Suprapubic skin (tissue), 4 donors: ENCODE measurements around the gene MPZL3. TPM values are rescaled to one million over a fixed set of nuclear protein-coding genes. Genes with fewer than 3 reads are reported as not detected.

Experiments used
- DNase-seq, 2 donors: peaks; one replicate each; pipeline ENCODE4 v3.0.0-alpha.2; 2019; ENCODE audit warnings: low spot score in 2 of 2
- H3K27ac ChIP-seq: fragments of 200-600 bp; sonication (generic); one replicate; pipeline ENCODE4 v1.5.1; 2019
- H3K27me3 ChIP-seq: fragments of 200-600 bp; sonication (generic); one replicate; pipeline ENCODE4 v1.5.1; 2019
- H3K36me3 ChIP-seq: fragments of 200-600 bp; sonication (generic); one replicate; pipeline ENCODE4 v1.5.1; 2019
- H3K4me1 ChIP-seq: fragments of 200-600 bp; sonication (generic); one replicate; pipeline ENCODE4 v1.5.1; 2019
- H3K4me3 ChIP-seq: fragments of 200-600 bp; sonication (generic); one replicate; pipeline ENCODE4 v1.5.1; 2019; ENCODE audit warnings: mild to moderate bottlenecking
- H3K9me3 ChIP-seq: fragments of 200-600 bp; sonication (generic); one replicate; pipeline ENCODE4 v1.5.1; 2019
- EP300 ChIP-seq: sonication (generic); formaldehyde crosslinking; IDR thresholded peaks from one replicate; pipeline ENCODE4 v1.6.1; 2017; ENCODE audit warnings: antibody characterized with exemption
- POLR2A ChIP-seq, 2 donors: fragments of 450-650 bp; IDR thresholded peaks; one replicate each; pipeline ENCODE4 v1.6.1; 2017; ENCODE audit warnings: antibody characterized with exemption in 2 of 2, mild to moderate bottlenecking in 2 of 2, moderate library complexity in 2 of 2
- POLR2AphosphoS5 ChIP-seq, 3 donors: sonication (generic); formaldehyde crosslinking; IDR thresholded peaks; one replicate each; pipeline ENCODE4 v1.6.1; 2017; ENCODE audit warnings: antibody characterized with exemption in 3 of 3
- WGBS: methylation state at CpG from one replicate; pipeline ENCODE4 v1.1.5; 2018; 5-methylcytosine and 5-hydroxymethylcytosine counted together
- total RNA-seq, 4 donors: library from RNA; depleted of rRNA; stranded (reverse); fragments of >200 nt; gene quantifications; one replicate each; pipeline ENCODE4 v1.1.0, GENCODE V29; 2016
- TF ChIP-seq, protein P1 (sequence below), 2 donors: fragments of 200-600 bp in 1 of 2; fragments of 450-650 bp in 1 of 2; sonication (generic) in 1 of 2; IDR thresholded peaks; one replicate each; pipeline ENCODE4 v1.5.1; 2016 to 2019; ENCODE audit warnings: antibody characterized with exemption in 2 of 2, mild to moderate bottlenecking in 1 of 2, moderate library complexity in 1 of 2

The MPZL3 gene
- total RNA-seq, result 10 to 100 TPM; 23.9 to 87.2 (median 56.1) TPM

- peaks cover 8% of the 10 kb centered on the region for H3K27me3 ChIP-seq
- no peaks in the 10 kb centered on the region for H3K9me3 ChIP-seq
- peak within 1 kb of the TSS; percentile 95 for H3K27ac ChIP-seq
- TF ChIP-seq POLR2AphosphoS5 (IDR thresholded peaks at IDR 0.05) (peak in 2 of 3 donors; percentile 45 to 82), POLR2A (IDR thresholded peaks at IDR 0.05) (peak in 1 of 2 donors; percentile 37), EP300 (no peak)
- TF ChIP-seq, protein P1, sequence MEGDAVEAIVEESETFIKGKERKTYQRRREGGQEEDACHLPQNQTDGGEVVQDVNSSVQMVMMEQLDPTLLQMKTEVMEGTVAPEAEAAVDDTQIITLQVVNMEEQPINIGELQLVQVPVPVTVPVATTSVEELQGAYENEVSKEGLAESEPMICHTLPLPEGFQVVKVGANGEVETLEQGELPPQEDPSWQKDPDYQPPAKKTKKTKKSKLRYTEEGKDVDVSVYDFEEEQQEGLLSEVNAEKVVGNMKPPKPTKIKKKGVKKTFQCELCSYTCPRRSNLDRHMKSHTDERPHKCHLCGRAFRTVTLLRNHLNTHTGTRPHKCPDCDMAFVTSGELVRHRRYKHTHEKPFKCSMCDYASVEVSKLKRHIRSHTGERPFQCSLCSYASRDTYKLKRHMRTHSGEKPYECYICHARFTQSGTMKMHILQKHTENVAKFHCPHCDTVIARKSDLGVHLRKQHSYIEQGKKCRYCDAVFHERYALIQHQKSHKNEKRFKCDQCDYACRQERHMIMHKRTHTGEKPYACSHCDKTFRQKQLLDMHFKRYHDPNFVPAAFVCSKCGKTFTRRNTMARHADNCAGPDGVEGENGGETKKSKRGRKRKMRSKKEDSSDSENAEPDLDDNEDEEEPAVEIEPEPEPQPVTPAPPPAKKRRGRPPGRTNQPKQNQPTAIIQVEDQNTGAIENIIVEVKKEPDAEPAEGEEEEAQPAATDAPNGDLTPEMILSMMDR (IDR thresholded peaks at IDR 0.05), result no peak
- WGBS, result 3% methylated on average over 26 of the region's 33 CpGs
- H3K36me3 ChIP-seq, result no peaks in the 10 kb centered on the region
- peaks cover 10% of the 10 kb centered on the region for H3K4me1 ChIP-seq
- peak; percentile 84 to 85 for DNase-seq
- H3K4me3 ChIP-seq, result peak within 1 kb of the TSS; percentile 72
Observed at GRCh38 chr11:118251858-118252652, at the start of gene MPZL3. TSS of gene MPZL3 (minus strand) at chr11:118252365. CDS start at chr11:118252294, 71 bp downstream.

- no peak overlapping the region for H3K4me3 ChIP-seq
- H3K9me3 ChIP-seq, result no peaks in the 10 kb centered on the region
- H3K27ac ChIP-seq, result no peak overlapping the region
- no peak for TF ChIP-seq POLR2A (IDR thresholded peaks at IDR 0.05)
- TF ChIP-seq EP300, result no peak
- TF ChIP-seq, protein P1 (IDR thresholded peaks at IDR 0.05), result no peak
- no peak for TF ChIP-seq POLR2AphosphoS5 (IDR thresholded peaks at IDR 0.05)
- WGBS, result 68% methylated on average over 8 of the region's 8 CpGs
- DNase-seq, result no peak
- H3K27me3 ChIP-seq, result no peaks in the 10 kb centered on the region
- H3K36me3 ChIP-seq, result no peaks in the 10 kb centered on the region
- H3K4me1 ChIP-seq, result no peaks in the 10 kb centered on the region
Observed at GRCh38 chr11:118301600-118302195, 49.5 kb upstream of the MPZL3 start.

- no peak for DNase-seq
- Histone ChIP-seq H3K4me1 (peaks cover 11% of the 10 kb centered on the region), H3K27me3 (no peaks in the 10 kb centered on the region), H3K27ac (no peak overlapping the region), H3K36me3 (no peaks in the 10 kb centered on the region), H3K9me3 (no peaks in the 10 kb centered on the region), H3K4me3 (no peak overlapping the region)
- WGBS, result 60% methylated on average over 3 of the region's 3 CpGs
- no peak for TF ChIP-seq EP300
- no peak for TF ChIP-seq POLR2AphosphoS5 (IDR thresholded peaks at IDR 0.05)
- TF ChIP-seq, protein P1 (IDR thresholded peaks at IDR 0.05), result peak; percentile 48 to 55
- TF ChIP-seq POLR2A (IDR thresholded peaks at IDR 0.05), result no peak
Observed at GRCh38 chr11:118295815-118296454, 43.8 kb upstream of the MPZL3 start.

DNA sequence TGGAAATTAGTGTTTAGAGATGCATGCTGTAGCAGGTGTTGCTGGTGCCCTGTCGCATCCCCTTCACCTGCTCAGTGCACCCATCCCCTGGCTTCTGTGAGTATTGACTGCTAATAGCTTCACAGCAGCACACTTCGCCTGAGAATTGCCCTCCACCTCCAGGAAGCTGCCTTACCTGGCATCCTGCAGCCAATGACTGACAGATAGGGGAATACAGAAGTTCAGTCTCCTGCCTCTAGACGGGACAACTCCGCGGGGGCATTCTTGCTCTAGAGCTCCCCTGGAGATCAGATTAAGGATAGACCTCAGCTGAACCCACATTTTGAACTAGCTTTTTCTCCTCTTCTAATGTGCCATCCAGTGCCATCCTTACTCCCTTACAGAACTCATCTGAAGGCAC lies 43.0 kb upstream of the MPZL3 start:
- no peak overlapping the region for H3K4me3 ChIP-seq
- DNase-seq, result no peak
- no peaks in the 10 kb centered on the region for H3K27me3 ChIP-seq
- TF ChIP-seq POLR2AphosphoS5 (IDR thresholded peaks at IDR 0.05), result no peak
- TF ChIP-seq POLR2A (IDR thresholded peaks at IDR 0.05), result no peak
- TF ChIP-seq, protein P1 (IDR thresholded peaks at IDR 0.05), result no peak
- TF ChIP-seq EP300, result no peak
- peaks cover 14% of the 10 kb centered on the region for H3K4me1 ChIP-seq
- WGBS, result 86% methylated on average over 5 of the region's 5 CpGs
- H3K27ac ChIP-seq, result no peak overlapping the region
- H3K9me3 ChIP-seq, result no peaks in the 10 kb centered on the region
- H3K36me3 ChIP-seq, result no peaks in the 10 kb centered on the region

GRCh38 chr11:118294053-118294452 lies 41.9 kb upstream of the MPZL3 start:
- H3K27ac ChIP-seq, result no peak overlapping the region
- no peak overlapping the region for H3K4me3 ChIP-seq
- no peak for DNase-seq
- 93% methylated on average over 2 of the region's 2 CpGs for WGBS
- TF ChIP-seq EP300 (no peak), POLR2A (IDR thresholded peaks at IDR 0.05) (no peak), POLR2AphosphoS5 (IDR thresholded peaks at IDR 0.05) (no peak)
- TF ChIP-seq, protein P1 (IDR thresholded peaks at IDR 0.05), result no peak
- H3K9me3 ChIP-seq, result no peaks in the 10 kb centered on the region
- H3K4me1 ChIP-seq, result peaks cover 16% of the 10 kb centered on the region
- no peaks in the 10 kb centered on the region for H3K27me3 ChIP-seq
- H3K36me3 ChIP-seq, result no peaks in the 10 kb centered on the region
